ENCODE measurements around the gene KLHL18.
"Not testable (repeated sequence)": the region's sequence is repeated elsewhere in the genome, so short reads cannot be mapped to it uniquely, and the experiment has no call there.

Gene KLHL18

GRCh38 chr3:47282424-47283192, at the start of gene KLHL18, which contains the start of gene KIF9:
Gene KLHL18, plus strand, starts transcription at chr3:47282944. Its CDS starts 22 bp downstream, at chr3:47282966.
Gene KIF9, minus strand, starts transcription at chr3:47282799. Its CDS starts 5,425 bp downstream, at chr3:47277374.
- DNase-seq (ENCODE audit: low spot score), result peak; percentile 98

- DNase-seq (ENCODE audit: low spot score), result no peak
Observed at GRCh38 chr3:47238017-47238416, 44.7 kb upstream of the KLHL18 start.

- no peak for DNase-seq (ENCODE audit: low spot score)
Observed at GRCh38 chr3:47239929-47240328, 42.8 kb upstream of the KLHL18 start.

GRCh38 chr3:47243419-47244147, 39.2 kb upstream of the KLHL18 start:
- DNase-seq (ENCODE audit: low spot score), result no peak

GRCh38 chr3:47244531-47245100, 38.1 kb upstream of the KLHL18 start:
- DNase-seq (ENCODE audit: low spot score), result no peak

GRCh38 chr3:47245271-47245670, 37.5 kb upstream of the KLHL18 start:
- no peak for DNase-seq (ENCODE audit: low spot score)

GRCh38 chr3:47247131-47248064, 35.3 kb upstream of the KLHL18 start:
- DNase-seq (ENCODE audit: low spot score), result no peak

- DNase-seq (ENCODE audit: low spot score), result peak; percentile 10
Observed at GRCh38 chr3:47250309-47251060, 32.3 kb upstream of the KLHL18 start.

- not testable (repeated sequence) for DNase-seq (ENCODE audit: low spot score)
Observed at GRCh38 chr3:47251085-47251484, 31.7 kb upstream of the KLHL18 start.

GRCh38 chr3:47251689-47252088, 31.1 kb upstream of the KLHL18 start:
- no peak for DNase-seq (ENCODE audit: low spot score)

- DNase-seq (ENCODE audit: low spot score), result not testable (repeated sequence)
Observed at GRCh38 chr3:47256331-47256730, 26.4 kb upstream of the KLHL18 start.

GRCh38 chr3:47259114-47259513, 23.6 kb upstream of the KLHL18 start:
- DNase-seq (ENCODE audit: low spot score), result no peak

- DNase-seq (ENCODE audit: low spot score), result no peak
Observed at GRCh38 chr3:47260605-47261004, 22.1 kb upstream of the KLHL18 start.

- DNase-seq (ENCODE audit: low spot score), result no peak
Observed at GRCh38 chr3:47261301-47261700, 21.4 kb upstream of the KLHL18 start.

- DNase-seq (ENCODE audit: low spot score), result no peak
Observed at GRCh38 chr3:47265008-47265407, 17.7 kb upstream of the KLHL18 start.

- no peak for DNase-seq (ENCODE audit: low spot score)
Observed at GRCh38 chr3:47265725-47266428, 16.9 kb upstream of the KLHL18 start.

- peak; percentile 42 for DNase-seq (ENCODE audit: low spot score)
Observed at GRCh38 chr3:47266709-47267489, 15.8 kb upstream of the KLHL18 start.

- DNase-seq (ENCODE audit: low spot score), result no peak
Observed at GRCh38 chr3:47267490-47267824, 15.3 kb upstream of the KLHL18 start.

- DNase-seq (ENCODE audit: low spot score), result no peak
Observed at GRCh38 chr3:47270526-47270925, 12.2 kb upstream of the KLHL18 start.

- no peak for DNase-seq (ENCODE audit: low spot score)
Observed at GRCh38 chr3:47273564-47273963, 9.2 kb upstream of the KLHL18 start.
